HEK293 (cell line): ENCODE results near the gene PIBF1.
A peak's percentile ranks its signal among the peaks of the same experiment; 100 is the strongest.

Experiments
- CTCF ChIA-PET: fragments of 350-600 bp; formaldehyde crosslinking; extraction: SDS; loops from one replicate; lab custom pipeline; 2021; ENCODE audit warnings: antibody characterized with exemption; lab: Yijun Ruan, JAX
- POLR2A ChIA-PET: fragments of 300-600 bp; formaldehyde crosslinking; extraction: SDS; loops from one replicate; lab custom pipeline; 2020; ENCODE audit warnings: antibody characterized with exemption, inconsistent platforms; lab: Yijun Ruan, JAX
- H3K27ac ChIP-seq: fragments of 200-500 bp; sonication (Bioruptor generic); 2 replicates; pipeline ENCODE4 v1.5.1; 2014; ENCODE audit warnings: low read depth, low read length, control low read depth, inconsistent platforms; ENCODE audit errors: extremely low read depth
- H3K36me3 ChIP-seq, 2 experiments: fragments of 200-500 bp in 1 of 2; sonication (Bioruptor generic) in 1 of 2; 1 replicate in 1 of 2; 2 replicates in 1 of 2; pipeline ENCODE4 v1.5.1; 2014 to 2017; ENCODE audit warnings: inconsistent platforms in 2 of 2, low read length in 2 of 2; ENCODE audit not compliant: control insufficient read depth in 2 of 2, insufficient read depth in 1 of 2
- H3K4me1 ChIP-seq: fragments of 200-500 bp; sonication (Bioruptor generic); 2 replicates; pipeline ENCODE4 v1.5.1; 2014; ENCODE audit warnings: mild to moderate bottlenecking, low read length, inconsistent platforms; ENCODE audit not compliant: control insufficient read depth, insufficient read depth
- H3K4me3 ChIP-seq: 2 replicates; pipeline ENCODE4 v1.5.1; 2011; ENCODE audit warnings: low read depth, mild to moderate bottlenecking, control low read depth, low read length, moderate library complexity
- H3K9me3 ChIP-seq: fragments of 200-500 bp; sonication (Bioruptor generic); 2 replicates; pipeline ENCODE4 v1.5.1; 2014; ENCODE audit warnings: low read depth, low read length, inconsistent platforms; ENCODE audit not compliant: control insufficient read depth, insufficient read depth
- BCL11A ChIP-seq: fragments of 450-650 bp; formaldehyde crosslinking; IDR thresholded peaks from 2 replicates; pipeline ENCODE4 v1.5.1; 2016; ENCODE audit warnings: low read depth, missing biosample characterization, missing genetic modification characterization
- EGR2 ChIP-seq: fragments of 450-650 bp; formaldehyde crosslinking; IDR thresholded peaks from 2 replicates; pipeline ENCODE4 v1.5.1; 2016; ENCODE audit warnings: low read depth, missing biosample characterization, missing genetic modification characterization
- PRDM1 ChIP-seq: fragments of 450-650 bp; formaldehyde crosslinking; IDR thresholded peaks from 2 replicates; pipeline ENCODE4; 2016; ENCODE audit warnings: missing biosample characterization, missing genetic modification characterization
- SP7 ChIP-seq: fragments of 450-650 bp; formaldehyde crosslinking; IDR thresholded peaks from 2 replicates; pipeline ENCODE4 v1.5.1; 2016; ENCODE audit warnings: missing biosample characterization, missing genetic modification characterization
- YY2 ChIP-seq: fragments of 450-650 bp; formaldehyde crosslinking; IDR thresholded peaks from 2 replicates; pipeline ENCODE4 v1.5.1; 2016; ENCODE audit warnings: missing biosample characterization, missing genetic modification characterization
- ZNF174 ChIP-seq: fragments of 450-650 bp; formaldehyde crosslinking; IDR thresholded peaks from 2 replicates; pipeline ENCODE4 v1.5.0; 2017; ENCODE audit warnings: missing biosample characterization, mild to moderate bottlenecking, missing genetic modification characterization
- ZNF2 ChIP-seq: fragments of 450-650 bp; formaldehyde crosslinking; IDR thresholded peaks from 2 replicates; pipeline ENCODE4 v1.5.1; 2016; ENCODE audit warnings: missing biosample characterization, missing genetic modification characterization
- ZNF302 ChIP-seq: fragments of 450-650 bp; formaldehyde crosslinking; IDR thresholded peaks from 2 replicates; pipeline ENCODE4 v1.5.1; 2016; ENCODE audit warnings: missing biosample characterization, missing genetic modification characterization, low read depth
- ZNF311 ChIP-seq: fragments of 450-650 bp; formaldehyde crosslinking; IDR thresholded peaks from 2 replicates; pipeline ENCODE4 v1.5.1; 2017; ENCODE audit warnings: missing biosample characterization, missing genetic modification characterization, borderline replicate concordance
- ZNF324 ChIP-seq: fragments of 450-650 bp; formaldehyde crosslinking; IDR thresholded peaks from 2 replicates; pipeline ENCODE4 v1.5.1; 2016; ENCODE audit warnings: missing biosample characterization, missing genetic modification characterization
- ZNF426 ChIP-seq: fragments of 450-650 bp; formaldehyde crosslinking; IDR thresholded peaks from 2 replicates; pipeline ENCODE4 v1.5.1; 2017; ENCODE audit warnings: missing biosample characterization, missing genetic modification characterization, mild to moderate bottlenecking, inconsistent platforms, moderate library complexity
- ZNF433 ChIP-seq: fragments of 450-650 bp; formaldehyde crosslinking; IDR thresholded peaks from 2 replicates; pipeline ENCODE4 v1.5.1; 2016; ENCODE audit warnings: missing biosample characterization, missing genetic modification characterization, low read depth
- ZNF560 ChIP-seq: fragments of 450-650 bp; formaldehyde crosslinking; IDR thresholded peaks from 2 replicates; pipeline ENCODE4 v1.5.1; 2017; ENCODE audit warnings: missing biosample characterization, missing genetic modification characterization, borderline replicate concordance
- ZNF610 ChIP-seq: fragments of 450-650 bp; formaldehyde crosslinking; IDR thresholded peaks from 2 replicates; pipeline ENCODE4 v1.5.1; 2016; ENCODE audit warnings: missing biosample characterization, missing genetic modification characterization, borderline replicate concordance
- ZNF624 ChIP-seq: fragments of 450-650 bp; formaldehyde crosslinking; IDR thresholded peaks from 2 replicates; pipeline ENCODE4 v1.5.1; 2017; ENCODE audit warnings: missing biosample characterization, missing genetic modification characterization
- ZNF837 ChIP-seq: fragments of 450-650 bp; formaldehyde crosslinking; IDR thresholded peaks from 2 replicates; pipeline ENCODE4 v1.5.1; 2016; ENCODE audit warnings: missing biosample characterization, missing genetic modification characterization
- TF ChIP-seq, protein P1 (sequence below): fragments of 450-650 bp; formaldehyde crosslinking; IDR thresholded peaks from 2 replicates; pipeline ENCODE4 v1.5.1; 2016; ENCODE audit warnings: missing biosample characterization, missing genetic modification characterization, borderline replicate concordance
- TF ChIP-seq, protein P2 (sequence below): fragments of 450-650 bp; formaldehyde crosslinking; conservative IDR thresholded peaks from 2 replicates; pipeline ENCODE4 v1.5.1; 2016; ENCODE audit warnings: low read depth, missing biosample characterization, missing genetic modification characterization
- TF ChIP-seq, protein P3 (sequence below): fragments of 450-650 bp; IDR thresholded peaks from 2 replicates; pipeline ENCODE4 v1.5.1; 2018; ENCODE audit warnings: missing biosample characterization, missing genetic modification characterization
- TF ChIP-seq, protein P4 (sequence below): fragments of 450-650 bp; formaldehyde crosslinking; IDR thresholded peaks from 2 replicates; pipeline ENCODE4 v1.5.1; 2016; ENCODE audit warnings: missing biosample characterization, missing genetic modification characterization
- TF ChIP-seq, protein P5 (sequence below): fragments of 450-650 bp; formaldehyde crosslinking; optimal IDR thresholded peaks from 2 replicates; pipeline ENCODE3; 2016; ENCODE audit warnings: missing biosample characterization, mild to moderate bottlenecking, missing genetic modification characterization

PIBF1 gene

DNA sequence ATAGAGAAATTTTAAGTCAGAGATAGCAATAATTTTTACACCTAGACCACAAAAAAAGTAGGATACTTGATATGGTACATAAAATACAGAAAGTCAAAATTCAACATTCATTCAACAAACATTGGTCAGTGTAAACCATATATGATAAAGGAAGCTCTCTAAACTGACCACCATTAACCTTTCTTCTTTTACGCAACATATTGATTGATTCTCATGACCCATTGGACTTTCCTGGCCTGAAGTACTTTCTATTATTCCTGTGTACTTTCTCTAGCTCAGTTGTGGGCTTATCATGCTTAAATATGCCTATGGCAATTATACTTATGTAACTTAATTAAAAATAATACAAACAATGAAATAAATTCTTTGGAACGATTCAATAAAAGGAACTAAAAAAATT, 10.7 kb downstream of the PIBF1 start:
- H3K9me3 ChIP-seq, result no peaks in the 10 kb centered on the region
- POLR2A ChIA-PET, result no interaction called here
- no peaks in the 10 kb centered on the region for H3K4me1 ChIP-seq
- no peak overlapping the region for H3K4me3 ChIP-seq
- no peak for TF ChIP-seq SP7 (tag by site-specific recombination)
- TF ChIP-seq ZNF610, result no peak
- TF ChIP-seq PRDM1, result peak; percentile 8; the same call in 1 of the 2 replicates
- TF ChIP-seq, protein P1, sequence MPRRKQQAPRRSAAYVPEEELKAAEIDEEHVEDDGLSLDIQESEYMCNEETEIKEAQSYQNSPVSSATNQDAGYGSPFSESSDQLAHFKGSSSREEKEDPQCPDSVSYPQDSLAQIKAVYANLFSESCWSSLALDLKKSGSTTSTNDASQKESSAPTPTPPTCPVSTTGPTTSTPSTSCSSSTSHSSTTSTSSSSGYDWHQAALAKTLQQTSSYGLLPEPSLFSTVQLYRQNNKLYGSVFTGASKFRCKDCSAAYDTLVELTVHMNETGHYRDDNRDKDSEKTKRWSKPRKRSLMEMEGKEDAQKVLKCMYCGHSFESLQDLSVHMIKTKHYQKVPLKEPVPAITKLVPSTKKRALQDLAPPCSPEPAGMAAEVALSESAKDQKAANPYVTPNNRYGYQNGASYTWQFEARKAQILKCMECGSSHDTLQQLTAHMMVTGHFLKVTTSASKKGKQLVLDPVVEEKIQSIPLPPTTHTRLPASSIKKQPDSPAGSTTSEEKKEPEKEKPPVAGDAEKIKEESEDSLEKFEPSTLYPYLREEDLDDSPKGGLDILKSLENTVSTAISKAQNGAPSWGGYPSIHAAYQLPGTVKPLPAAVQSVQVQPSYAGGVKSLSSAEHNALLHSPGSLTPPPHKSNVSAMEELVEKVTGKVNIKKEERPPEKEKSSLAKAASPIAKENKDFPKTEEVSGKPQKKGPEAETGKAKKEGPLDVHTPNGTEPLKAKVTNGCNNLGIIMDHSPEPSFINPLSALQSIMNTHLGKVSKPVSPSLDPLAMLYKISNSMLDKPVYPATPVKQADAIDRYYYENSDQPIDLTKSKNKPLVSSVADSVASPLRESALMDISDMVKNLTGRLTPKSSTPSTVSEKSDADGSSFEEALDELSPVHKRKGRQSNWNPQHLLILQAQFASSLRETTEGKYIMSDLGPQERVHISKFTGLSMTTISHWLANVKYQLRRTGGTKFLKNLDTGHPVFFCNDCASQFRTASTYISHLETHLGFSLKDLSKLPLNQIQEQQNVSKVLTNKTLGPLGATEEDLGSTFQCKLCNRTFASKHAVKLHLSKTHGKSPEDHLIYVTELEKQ, result no peak
- no peak for TF ChIP-seq ZNF2 (tag by site-specific recombination)
- TF ChIP-seq ZNF433, result no peak
- TF ChIP-seq, protein P2, sequence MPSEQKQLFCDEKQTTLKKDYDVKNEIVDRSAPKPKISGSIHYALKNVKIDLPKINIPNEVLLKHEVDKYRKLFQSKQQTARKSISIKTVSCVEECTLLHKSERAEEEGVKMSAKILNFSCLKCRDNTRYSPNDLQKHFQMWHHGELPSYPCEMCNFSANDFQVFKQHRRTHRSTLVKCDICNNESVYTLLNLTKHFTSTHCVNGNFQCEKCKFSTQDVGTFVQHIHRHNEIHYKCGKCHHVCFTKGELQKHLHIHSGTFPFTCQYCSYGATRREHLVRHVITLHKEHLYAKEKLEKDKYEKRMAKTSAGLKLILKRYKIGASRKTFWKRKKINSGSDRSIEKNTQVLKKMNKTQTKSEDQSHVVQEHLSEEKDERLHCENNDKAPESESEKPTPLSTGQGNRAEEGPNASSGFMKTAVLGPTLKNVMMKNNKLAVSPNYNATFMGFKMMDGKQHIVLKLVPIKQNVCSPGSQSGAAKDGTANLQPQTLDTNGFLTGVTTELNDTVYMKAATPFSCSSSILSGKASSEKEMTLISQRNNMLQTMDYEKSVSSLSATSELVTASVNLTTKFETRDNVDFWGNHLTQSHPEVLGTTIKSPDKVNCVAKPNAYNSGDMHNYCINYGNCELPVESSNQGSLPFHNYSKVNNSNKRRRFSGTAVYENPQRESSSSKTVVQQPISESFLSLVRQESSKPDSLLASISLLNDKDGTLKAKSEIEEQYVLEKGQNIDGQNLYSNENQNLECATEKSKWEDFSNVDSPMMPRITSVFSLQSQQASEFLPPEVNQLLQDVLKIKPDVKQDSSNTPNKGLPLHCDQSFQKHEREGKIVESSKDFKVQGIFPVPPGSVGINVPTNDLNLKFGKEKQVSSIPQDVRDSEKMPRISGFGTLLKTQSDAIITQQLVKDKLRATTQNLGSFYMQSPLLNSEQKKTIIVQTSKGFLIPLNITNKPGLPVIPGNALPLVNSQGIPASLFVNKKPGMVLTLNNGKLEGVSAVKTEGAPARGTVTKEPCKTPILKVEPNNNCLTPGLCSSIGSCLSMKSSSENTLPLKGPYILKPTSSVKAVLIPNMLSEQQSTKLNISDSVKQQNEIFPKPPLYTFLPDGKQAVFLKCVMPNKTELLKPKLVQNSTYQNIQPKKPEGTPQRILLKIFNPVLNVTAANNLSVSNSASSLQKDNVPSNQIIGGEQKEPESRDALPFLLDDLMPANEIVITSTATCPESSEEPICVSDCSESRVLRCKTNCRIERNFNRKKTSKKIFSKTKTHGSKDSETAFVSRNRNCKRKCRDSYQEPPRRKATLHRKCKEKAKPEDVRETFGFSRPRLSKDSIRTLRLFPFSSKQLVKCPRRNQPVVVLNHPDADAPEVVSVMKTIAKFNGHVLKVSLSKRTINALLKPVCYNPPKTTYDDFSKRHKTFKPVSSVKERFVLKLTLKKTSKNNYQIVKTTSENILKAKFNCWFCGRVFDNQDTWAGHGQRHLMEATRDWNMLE (tag by site-specific recombination), result no peak
- TF ChIP-seq ZNF311 (tag by site-specific recombination), result no peak
- TF ChIP-seq, all 188 proteins: peak for 1
- peaks cover 0 to 69% of the 10 kb centered on the region in 2 experiments; a peak in 2 of 3 replicates for H3K36me3 ChIP-seq
- no peak overlapping the region for H3K27ac ChIP-seq
- CTCF ChIA-PET, result interaction anchor here (0.5 kb wide), 1 partner anchor 122 kb away, joined by 4 read pairs; no protein-coding TSS in a partner anchor

DNA sequence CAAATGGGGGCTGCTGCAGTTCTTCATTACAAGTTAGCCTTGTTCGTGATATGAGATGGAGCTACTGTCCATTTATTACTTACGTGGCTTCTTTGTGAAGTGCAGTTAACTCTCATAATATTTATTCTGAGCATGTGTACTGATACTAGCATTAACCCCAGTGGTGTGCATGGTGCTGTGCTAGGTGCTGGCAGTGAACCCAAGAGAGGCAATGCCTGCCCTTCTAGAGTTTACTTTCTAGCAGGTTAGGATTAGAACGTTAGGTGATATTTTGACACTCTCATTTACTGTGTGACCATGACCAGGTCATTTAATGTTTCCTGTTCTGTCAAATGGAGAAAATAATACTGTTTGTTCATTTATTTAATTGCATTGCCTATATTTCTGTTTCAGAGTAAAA, 16.9 kb downstream of the PIBF1 start:
- Histone ChIP-seq H3K27ac (no peak overlapping the region), H3K36me3 (peaks cover 0 to 78% of the 10 kb centered on the region in 2 experiments; a peak in 1 of 3 replicates), H3K4me3 (no peak overlapping the region), H3K9me3 (no peaks in the 10 kb centered on the region), H3K4me1 (no peaks in the 10 kb centered on the region)
- ChIA-PET POLR2A (interaction anchor here (0.6 kb wide), 1 partner anchor 260 kb away, joined by 3 read pairs; the partner anchor contains the start of gene KLF5), CTCF (interaction anchor here (0.6 kb wide), 1 partner anchor 10 kb away, joined by 3 read pairs; no protein-coding TSS in a partner anchor)
- TF ChIP-seq EGR2 (tag by site-specific recombination), result no peak
- TF ChIP-seq ZNF560 (tag by site-specific recombination), result no peak
- no peak for TF ChIP-seq YY2
- TF ChIP-seq ZNF324, result no peak
- TF ChIP-seq, protein P3, sequence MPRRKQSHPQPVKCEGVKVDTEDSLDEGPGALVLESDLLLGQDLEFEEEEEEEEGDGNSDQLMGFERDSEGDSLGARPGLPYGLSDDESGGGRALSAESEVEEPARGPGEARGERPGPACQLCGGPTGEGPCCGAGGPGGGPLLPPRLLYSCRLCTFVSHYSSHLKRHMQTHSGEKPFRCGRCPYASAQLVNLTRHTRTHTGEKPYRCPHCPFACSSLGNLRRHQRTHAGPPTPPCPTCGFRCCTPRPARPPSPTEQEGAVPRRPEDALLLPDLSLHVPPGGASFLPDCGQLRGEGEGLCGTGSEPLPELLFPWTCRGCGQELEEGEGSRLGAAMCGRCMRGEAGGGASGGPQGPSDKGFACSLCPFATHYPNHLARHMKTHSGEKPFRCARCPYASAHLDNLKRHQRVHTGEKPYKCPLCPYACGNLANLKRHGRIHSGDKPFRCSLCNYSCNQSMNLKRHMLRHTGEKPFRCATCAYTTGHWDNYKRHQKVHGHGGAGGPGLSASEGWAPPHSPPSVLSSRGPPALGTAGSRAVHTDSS, result no peak
- TF ChIP-seq, protein P4, sequence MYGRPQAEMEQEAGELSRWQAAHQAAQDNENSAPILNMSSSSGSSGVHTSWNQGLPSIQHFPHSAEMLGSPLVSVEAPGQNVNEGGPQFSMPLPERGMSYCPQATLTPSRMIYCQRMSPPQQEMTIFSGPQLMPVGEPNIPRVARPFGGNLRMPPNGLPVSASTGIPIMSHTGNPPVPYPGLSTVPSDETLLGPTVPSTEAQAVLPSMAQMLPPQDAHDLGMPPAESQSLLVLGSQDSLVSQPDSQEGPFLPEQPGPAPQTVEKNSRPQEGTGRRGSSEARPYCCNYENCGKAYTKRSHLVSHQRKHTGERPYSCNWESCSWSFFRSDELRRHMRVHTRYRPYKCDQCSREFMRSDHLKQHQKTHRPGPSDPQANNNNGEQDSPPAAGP (tag by site-specific recombination), result no peak
- TF ChIP-seq ZNF426 (tag by site-specific recombination), result no peak
- no peak for TF ChIP-seq BCL11A (tag by site-specific recombination)
- no peak for TF ChIP-seq ZNF302 (tag by site-specific recombination)
- no peak for TF ChIP-seq ZNF624 (tag by site-specific recombination)
- no peak for TF ChIP-seq ZNF837 (tag by site-specific recombination)
- TF ChIP-seq, protein P5, sequence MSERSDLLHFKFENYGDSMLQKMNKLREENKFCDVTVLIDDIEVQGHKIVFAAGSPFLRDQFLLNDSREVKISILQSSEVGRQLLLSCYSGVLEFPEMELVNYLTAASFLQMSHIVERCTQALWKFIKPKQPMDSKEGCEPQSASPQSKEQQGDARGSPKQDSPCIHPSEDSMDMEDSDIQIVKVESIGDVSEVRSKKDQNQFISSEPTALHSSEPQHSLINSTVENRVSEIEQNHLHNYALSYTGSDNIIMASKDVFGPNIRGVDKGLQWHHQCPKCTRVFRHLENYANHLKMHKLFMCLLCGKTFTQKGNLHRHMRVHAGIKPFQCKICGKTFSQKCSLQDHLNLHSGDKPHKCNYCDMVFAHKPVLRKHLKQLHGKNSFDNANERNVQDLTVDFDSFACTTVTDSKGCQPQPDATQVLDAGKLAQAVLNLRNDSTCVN (tag by site-specific recombination), result no peak
- TF ChIP-seq ZNF174 (tag by site-specific recombination), result no peak
